Mesendoderm (in vitro differentiated cells): ENCODE data around the gene MDFIC.

ENCODE experiments used
- DNase-seq: peaks from one replicate; pipeline ENCODE4 v3.0.0; 2013
- H2AK5ac ChIP-seq: 2 replicates; pipeline ENCODE4 v1.6.1; 2013; ENCODE audit warnings: low read length, inconsistent platforms
- H2BK120ac ChIP-seq: 2 replicates; pipeline ENCODE4 v1.6.1; 2013; ENCODE audit warnings: low read depth, mild to moderate bottlenecking, low read length, moderate library complexity, mixed read lengths
- H2BK15ac ChIP-seq: replicated peaks from 2 replicates; pipeline ENCODE4 v1.6.1; 2013; ENCODE audit warnings: low read depth, mild to moderate bottlenecking, moderate library complexity
- H2BK5ac ChIP-seq: 2 replicates; pipeline ENCODE4 v1.6.1; 2013; ENCODE audit warnings: low read length, inconsistent platforms
- H3K18ac ChIP-seq: 2 replicates; pipeline ENCODE4 v1.6.1; 2013; ENCODE audit warnings: mild to moderate bottlenecking, low read length, mixed read lengths
- H3K23ac ChIP-seq: one replicate; pipeline ENCODE4 v1.6.1; 2013; ENCODE audit warnings: low read length
- H3K27ac ChIP-seq: 2 replicates; pipeline ENCODE4 v1.5.1; 2013; ENCODE audit warnings: low read depth, mild to moderate bottlenecking, inconsistent platforms, low read length, moderate library complexity
- H3K27me3 ChIP-seq: 2 replicates; pipeline ENCODE4 v1.6.1; 2013; ENCODE audit warnings: low read length, control low read depth, mild to moderate bottlenecking, inconsistent platforms; ENCODE audit not compliant: insufficient read depth, poor library complexity
- H3K36me3 ChIP-seq: 2 replicates; pipeline ENCODE4 v1.6.1; 2013; ENCODE audit warnings: low read length, inconsistent platforms; ENCODE audit not compliant: control insufficient read depth, insufficient read depth
- H3K4ac ChIP-seq: one replicate; pipeline ENCODE4 v1.6.1; 2013; ENCODE audit warnings: low read depth, mild to moderate bottlenecking, low read length, moderate library complexity
- H3K4me1 ChIP-seq: 2 replicates; pipeline ENCODE4 v1.6.1; 2013; ENCODE audit warnings: low read depth, low read length, inconsistent platforms; ENCODE audit not compliant: control insufficient read depth
- H3K4me2 ChIP-seq: 2 replicates; pipeline ENCODE4 v1.6.1; 2013; ENCODE audit warnings: low read length
- H3K4me3 ChIP-seq: 2 replicates; pipeline ENCODE4 v1.5.1; 2013; ENCODE audit warnings: mild to moderate bottlenecking, low read length
- H3K56ac ChIP-seq: one replicate; pipeline ENCODE4 v1.6.1; 2013; ENCODE audit warnings: low read length
- H3K79me1 ChIP-seq: 2 replicates; pipeline ENCODE4 v1.6.1; 2013; ENCODE audit warnings: low read length, inconsistent platforms
- H3K79me2 ChIP-seq: 2 replicates; pipeline ENCODE4 v1.6.1; 2013; ENCODE audit warnings: mild to moderate bottlenecking, low read length; ENCODE audit not compliant: control insufficient read depth, insufficient read depth
- H3K9ac ChIP-seq: 2 replicates; pipeline ENCODE4 v1.6.1; 2013; ENCODE audit warnings: low read length, inconsistent platforms
- H4K5ac ChIP-seq: one replicate; pipeline ENCODE4 v1.6.1; 2013; ENCODE audit warnings: low read length
- H4K8ac ChIP-seq: one replicate; pipeline ENCODE4 v1.6.1; 2013; ENCODE audit warnings: low read depth, mild to moderate bottlenecking, control low read depth, low read length, moderate library complexity
- WGBS: extraction: QIAGEN DNeasy Blood & Tissue Kit; methylation state at CpG from one replicate; pipeline ENCODE4 v1.1.7; 2013; ENCODE audit warnings: low lambda C conversion rate, missing lambda C conversion rate; ENCODE audit not compliant: insufficient coverage; ENCODE audit errors: extremely low coverage; 5-methylcytosine and 5-hydroxymethylcytosine counted together

Gene MDFIC

GRCh38 chr7:114922652-114923402 is 933 bp downstream of the MDFIC start:
- Histone ChIP-seq H2AK5ac (no peak overlapping the region), H3K4me2 (peak overlapping the region; percentile 71), H4K5ac (peak overlapping the region; percentile 14), H3K27me3 (no peaks in the 10 kb centered on the region), H3K27ac (peak overlapping the region; percentile 81), H3K56ac (peak overlapping the region; percentile 96), H4K8ac (no peak overlapping the region), H2BK120ac (no peak overlapping the region), H3K4me1 (peaks cover 3% of the 10 kb centered on the region), H3K9ac (peak overlapping the region; percentile 84), H3K18ac (peak overlapping the region; percentile 65), H2BK5ac (peak overlapping the region; percentile 90), H3K4me3 (peak overlapping the region; percentile 90), H3K23ac (no peak overlapping the region), H3K79me2 (peaks cover 9% of the 10 kb centered on the region), H2BK15ac (no peak overlapping the region), H3K36me3 (no peaks in the 10 kb centered on the region), H3K4ac (peak overlapping the region; percentile 56), H3K79me1 (no peaks in the 10 kb centered on the region)
- peak; percentile 85 for DNase-seq
- WGBS, result no CpG with 5 or more reads among the region's 51 CpGs

- H3K4ac ChIP-seq, result no peak overlapping the region
- no peak overlapping the region for H4K8ac ChIP-seq
- H3K56ac ChIP-seq, result peak overlapping the region; percentile 96
- H3K23ac ChIP-seq, result no peak overlapping the region
- no peak overlapping the region for H3K27ac ChIP-seq
- DNase-seq, result no peak
- no peaks in the 10 kb centered on the region for H3K79me1 ChIP-seq
- peak overlapping the region; percentile 90 for H3K4me3 ChIP-seq
- H2BK5ac ChIP-seq, result peak overlapping the region; percentile 17
- H2AK5ac ChIP-seq, result no peak overlapping the region
- H3K9ac ChIP-seq, result peak overlapping the region; percentile 84
- no CpG with 5 or more reads among the region's 4 CpGs for WGBS
- no peaks in the 10 kb centered on the region for H3K36me3 ChIP-seq
- peak overlapping the region; percentile 14 for H4K5ac ChIP-seq
- H3K79me2 ChIP-seq, result peaks cover 9% of the 10 kb centered on the region
- H3K18ac ChIP-seq, result no peak overlapping the region
- H3K4me2 ChIP-seq, result peak overlapping the region; percentile 69
- no peak overlapping the region for H2BK120ac ChIP-seq
- peaks cover 6% of the 10 kb centered on the region for H3K4me1 ChIP-seq
- H3K27me3 ChIP-seq, result no peaks in the 10 kb centered on the region
- no peak overlapping the region for H2BK15ac ChIP-seq
These were observed 1.5 kb downstream of the MDFIC start for GRCh38 chr7:114923403-114923713.

GRCh38 chr7:114924038-114924712 is 2.3 kb downstream of the MDFIC start:
- Histone ChIP-seq H2BK5ac (no peak overlapping the region), H2BK15ac (no peak overlapping the region), H3K18ac (no peak overlapping the region), H2AK5ac (no peak overlapping the region), H3K27me3 (no peaks in the 10 kb centered on the region), H2BK120ac (no peak overlapping the region), H3K4me2 (no peak overlapping the region), H3K27ac (no peak overlapping the region), H3K23ac (no peak overlapping the region), H3K79me1 (no peaks in the 10 kb centered on the region), H3K56ac (no peak overlapping the region), H4K5ac (no peak overlapping the region), H3K4me3 (no peak overlapping the region), H3K4ac (no peak overlapping the region), H4K8ac (no peak overlapping the region), H3K9ac (no peak overlapping the region), H3K4me1 (peaks cover 3% of the 10 kb centered on the region), H3K36me3 (no peaks in the 10 kb centered on the region), H3K79me2 (peaks cover 9% of the 10 kb centered on the region)
- no peak for DNase-seq
- WGBS, result no CpG with 5 or more reads among the region's 4 CpGs

DNA sequence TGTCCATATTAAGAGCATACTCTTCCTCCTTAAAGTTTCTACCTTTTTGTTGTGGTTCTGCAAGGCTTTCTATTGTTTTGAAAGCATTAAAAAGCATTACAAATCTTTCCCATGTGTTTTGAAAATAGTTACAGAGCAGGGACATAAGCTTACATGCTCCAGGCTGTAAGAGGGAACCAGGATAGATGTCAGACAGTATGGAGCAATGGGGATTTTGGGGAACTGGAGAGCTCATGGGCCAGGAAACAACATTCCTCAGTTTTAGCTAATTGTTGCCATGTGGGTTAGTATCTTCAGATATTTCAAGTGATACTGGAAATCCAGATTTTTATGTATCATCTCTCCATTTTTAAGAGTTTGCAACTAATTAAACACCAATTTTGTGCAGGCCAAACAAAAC is 3.5 kb downstream of the MDFIC start:
- no peak for DNase-seq
- H3K18ac ChIP-seq, result no peak overlapping the region
- no peaks in the 10 kb centered on the region for H3K27me3 ChIP-seq
- H3K4me1 ChIP-seq, result peaks cover 9% of the 10 kb centered on the region
- H2AK5ac ChIP-seq, result no peak overlapping the region
- no peak overlapping the region for H2BK5ac ChIP-seq
- no peaks in the 10 kb centered on the region for H3K79me1 ChIP-seq
- no peak overlapping the region for H3K9ac ChIP-seq
- H3K4me2 ChIP-seq, result no peak overlapping the region
- no peaks in the 10 kb centered on the region for H3K36me3 ChIP-seq
- no peak overlapping the region for H4K8ac ChIP-seq
- H3K23ac ChIP-seq, result no peak overlapping the region
- H3K4ac ChIP-seq, result no peak overlapping the region
- no peak overlapping the region for H4K5ac ChIP-seq
- H2BK15ac ChIP-seq, result no peak overlapping the region
- peaks cover 9% of the 10 kb centered on the region for H3K79me2 ChIP-seq
- no peak overlapping the region for H3K27ac ChIP-seq
- H2BK120ac ChIP-seq, result no peak overlapping the region
- H3K56ac ChIP-seq, result no peak overlapping the region
- no peak overlapping the region for H3K4me3 ChIP-seq

DNA sequence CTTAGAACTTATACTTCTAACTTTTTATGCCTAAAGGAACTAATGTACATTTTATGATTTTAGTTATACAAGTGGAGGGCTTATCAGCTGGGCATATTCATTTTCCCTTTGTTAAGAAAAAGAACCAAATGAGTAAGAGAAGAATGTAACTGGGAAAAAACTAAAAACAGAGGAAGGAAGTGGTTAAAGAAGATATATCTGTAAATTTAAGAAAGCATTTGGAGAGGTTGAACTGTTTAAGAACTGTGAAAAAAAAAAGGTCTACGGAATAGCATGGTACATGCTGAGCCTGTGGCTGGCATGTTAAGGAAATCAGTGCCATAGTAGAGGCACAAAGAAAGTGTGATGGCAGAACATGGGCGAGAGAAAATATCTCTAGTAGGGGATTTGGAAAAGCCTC is 6.2 kb downstream of the MDFIC start:
- Histone ChIP-seq H3K27ac (peak overlapping the region; percentile 2), H3K23ac (no peak overlapping the region), H2BK15ac (no peak overlapping the region), H4K5ac (no peak overlapping the region), H3K36me3 (no peaks in the 10 kb centered on the region), H3K79me2 (peaks cover 12% of the 10 kb centered on the region), H3K4me1 (peaks cover 11% of the 10 kb centered on the region), H3K9ac (no peak overlapping the region), H3K27me3 (no peaks in the 10 kb centered on the region), H2AK5ac (no peak overlapping the region), H2BK120ac (peak overlapping the region; percentile 64), H3K4ac (peak overlapping the region; percentile 20), H3K79me1 (no peaks in the 10 kb centered on the region), H3K56ac (peak overlapping the region; percentile 53), H3K18ac (peak overlapping the region; percentile 31), H3K4me3 (no peak overlapping the region), H2BK5ac (peak overlapping the region; percentile 51), H4K8ac (peak overlapping the region; percentile 76), H3K4me2 (no peak overlapping the region)
- no peak for DNase-seq
- WGBS, result no CpG with 5 or more reads among the region's 2 CpGs
